Calu3 (cell line): Measurements from ENCODE around the gene ACAP2. TPM values are rescaled to one million over a fixed set of nuclear protein-coding genes. Genes with fewer than 3 reads are reported as not detected.
A peak's percentile ranks its signal among the peaks of the same experiment; 100 is the strongest.

Source experiments
- BruUV-seq: library from RNA; stranded (reverse); fragments of 400-500 nt; replicated peaks from 2 replicates; lab custom pipeline; 2021; lab: Mats Ljungman, UMichigan
- CTCF ChIA-PET: fragments of 300-600 bp; sonication (Branson Sonifier 250); formaldehyde crosslinking; loops from one replicate; lab custom pipeline; 2022; ENCODE audit warnings: antibody characterized with exemption; lab: Charles Lee
- DNase-seq: peaks from one replicate; pipeline ENCODE4 v3.0.0; 2022
- H3K27ac Mint-ChIP-seq: one replicate; pipeline ENCODE4 v1.8.0; 2022; ENCODE audit warnings: mixed read lengths; ENCODE audit not compliant: unreplicated experiment
- H3K27me3 Mint-ChIP-seq: one replicate; pipeline ENCODE4 v1.8.0; 2022; ENCODE audit warnings: mixed read lengths; ENCODE audit not compliant: unreplicated experiment
- H3K36me3 Mint-ChIP-seq: one replicate; pipeline ENCODE4 v1.8.0; 2022; ENCODE audit warnings: mild to moderate bottlenecking, moderate library complexity, mixed read lengths; ENCODE audit not compliant: insufficient read depth, unreplicated experiment
- H3K4me1 Mint-ChIP-seq: one replicate; pipeline ENCODE4 v1.8.0; 2022; ENCODE audit warnings: mild to moderate bottlenecking, low read depth, mixed read lengths; ENCODE audit not compliant: unreplicated experiment
- H3K4me3 Mint-ChIP-seq: one replicate; pipeline ENCODE4 v1.8.0; 2022; ENCODE audit warnings: mild to moderate bottlenecking, low read depth, moderate library complexity, mixed read lengths; ENCODE audit not compliant: unreplicated experiment
- H3K9me3 Mint-ChIP-seq: one replicate; pipeline ENCODE4 v1.8.0; 2022; ENCODE audit warnings: low read depth, mixed read lengths; ENCODE audit not compliant: unreplicated experiment
- intact Hi-C: fragments of 100-400 bp; cut with micrococcal nuclease; formaldehyde crosslinking; loops from one replicate; pipeline ENCODE4 v1.10.0; 2022; ENCODE audit not compliant: unreplicated experiment
- total RNA-seq: library from RNA; stranded (reverse); gene quantifications from 2 replicates; pipeline ENCODE4 v1.2.3, GENCODE V29; 2022
- TF ChIP-seq, protein P1 (sequence below): fragments of 200-600 bp; IDR thresholded peaks from one replicate; pipeline ENCODE4 v1.8.0; 2022; ENCODE audit warnings: antibody characterized with exemption; ENCODE audit not compliant: unreplicated experiment

ACAP2 gene
- total RNA-seq, 1 experiment from 2014 or later, result 74.0 TPM

DNA sequence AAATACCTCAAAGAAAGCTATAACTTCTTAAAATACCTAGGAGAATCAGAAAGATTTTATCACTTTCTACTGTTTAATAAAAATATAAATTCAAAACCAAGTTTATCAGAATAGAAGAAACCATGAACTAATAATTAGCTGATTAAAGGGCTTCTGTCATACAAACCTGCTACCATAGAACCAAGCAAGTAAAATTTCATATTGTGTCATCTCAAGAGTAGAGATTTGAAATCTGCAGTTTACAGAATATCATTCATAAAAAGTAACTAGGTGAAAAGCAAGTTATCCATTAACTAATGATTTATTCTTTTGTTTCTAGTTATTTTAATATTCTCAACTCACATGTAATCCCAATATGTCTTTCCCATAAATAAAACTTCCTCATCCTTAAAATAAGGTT is 135.1 kb downstream of the ACAP2 start:
- Mint-ChIP-seq H3K27ac (peak overlapping the region; percentile 36), H3K36me3 (peaks cover 15% of the 10 kb centered on the region), H3K27me3 (no peaks in the 10 kb centered on the region), H3K4me3 (no peak overlapping the region), H3K9me3 (no peaks in the 10 kb centered on the region), H3K4me1 (peaks cover 13% of the 10 kb centered on the region)
- DNase-seq, result no peak
- intact Hi-C loops, result loop anchor here (5.0 kb wide), 1 partner anchor 80 kb away; no protein-coding TSS in a partner anchor
- TF ChIP-seq, protein P1, sequence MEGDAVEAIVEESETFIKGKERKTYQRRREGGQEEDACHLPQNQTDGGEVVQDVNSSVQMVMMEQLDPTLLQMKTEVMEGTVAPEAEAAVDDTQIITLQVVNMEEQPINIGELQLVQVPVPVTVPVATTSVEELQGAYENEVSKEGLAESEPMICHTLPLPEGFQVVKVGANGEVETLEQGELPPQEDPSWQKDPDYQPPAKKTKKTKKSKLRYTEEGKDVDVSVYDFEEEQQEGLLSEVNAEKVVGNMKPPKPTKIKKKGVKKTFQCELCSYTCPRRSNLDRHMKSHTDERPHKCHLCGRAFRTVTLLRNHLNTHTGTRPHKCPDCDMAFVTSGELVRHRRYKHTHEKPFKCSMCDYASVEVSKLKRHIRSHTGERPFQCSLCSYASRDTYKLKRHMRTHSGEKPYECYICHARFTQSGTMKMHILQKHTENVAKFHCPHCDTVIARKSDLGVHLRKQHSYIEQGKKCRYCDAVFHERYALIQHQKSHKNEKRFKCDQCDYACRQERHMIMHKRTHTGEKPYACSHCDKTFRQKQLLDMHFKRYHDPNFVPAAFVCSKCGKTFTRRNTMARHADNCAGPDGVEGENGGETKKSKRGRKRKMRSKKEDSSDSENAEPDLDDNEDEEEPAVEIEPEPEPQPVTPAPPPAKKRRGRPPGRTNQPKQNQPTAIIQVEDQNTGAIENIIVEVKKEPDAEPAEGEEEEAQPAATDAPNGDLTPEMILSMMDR, result no peak
- CTCF ChIA-PET, result interaction anchor here (0.6 to 1.1 kb wide), 2 partner anchors 36 to 218 kb away, joined by 3 read pairs; partner anchors contain the start of gene XXYLT1
- BruUV-seq, result no TSS peak

DNA sequence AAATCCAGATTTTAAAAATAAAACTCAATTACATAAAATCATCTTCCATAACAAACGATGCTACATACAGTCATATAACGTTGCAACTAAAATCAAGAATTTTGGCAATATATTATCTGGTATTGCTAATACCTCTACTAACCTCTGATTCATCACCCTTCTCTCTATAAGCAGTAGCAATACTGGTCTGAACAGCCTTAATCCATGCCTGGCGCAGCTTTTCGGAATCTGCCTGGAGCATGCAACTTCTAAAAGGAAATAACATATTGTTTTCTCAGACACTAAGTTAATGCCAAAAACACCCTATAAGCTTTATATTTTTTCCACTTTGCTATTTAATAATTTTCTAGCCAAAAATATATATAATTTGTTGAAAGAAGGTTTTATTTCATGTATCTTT is 136.5 kb downstream of the ACAP2 start:
- H3K27me3 Mint-ChIP-seq, result no peaks in the 10 kb centered on the region
- BruUV-seq, result no TSS peak
- CTCF ChIA-PET, result no interaction called here
- no peak overlapping the region for H3K4me3 Mint-ChIP-seq
- H3K9me3 Mint-ChIP-seq, result no peaks in the 10 kb centered on the region
- no peak for DNase-seq
- TF ChIP-seq, protein P1, result no peak
- peaks cover 19% of the 10 kb centered on the region for H3K4me1 Mint-ChIP-seq
- intact Hi-C loops, result loop anchor here (5.0 kb wide), 1 partner anchor 81 kb away; no protein-coding TSS in a partner anchor
- H3K27ac Mint-ChIP-seq, result no peak overlapping the region
- H3K36me3 Mint-ChIP-seq, result peaks cover 15% of the 10 kb centered on the region

DNA sequence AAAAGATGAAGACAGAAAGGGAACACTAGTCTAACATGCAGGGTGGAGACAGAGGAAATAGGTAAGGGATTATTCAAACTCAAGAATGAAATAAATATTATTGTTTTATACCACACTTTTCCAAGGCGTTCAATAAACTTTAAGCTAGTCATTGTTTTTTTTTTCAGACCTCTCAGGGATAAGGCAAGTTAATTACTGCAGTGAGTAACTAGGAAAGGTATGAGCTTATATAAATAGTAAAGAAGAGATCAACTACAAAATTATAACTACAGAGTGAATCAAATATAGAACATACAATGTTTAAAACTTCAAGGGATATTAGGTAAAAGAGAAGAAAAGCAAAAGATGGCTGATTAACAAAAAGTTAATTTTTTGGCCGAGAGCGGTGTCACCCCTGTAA is 140.4 kb downstream of the ACAP2 start:
- Mint-ChIP-seq H3K4me1 (peaks cover 17% of the 10 kb centered on the region), H3K27ac (no peak overlapping the region), H3K36me3 (peaks cover 21% of the 10 kb centered on the region), H3K4me3 (no peak overlapping the region), H3K9me3 (no peaks in the 10 kb centered on the region), H3K27me3 (no peaks in the 10 kb centered on the region)
- BruUV-seq, result no TSS peak
- CTCF ChIA-PET, result interaction anchor here (0.7 to 0.9 kb wide), 2 partner anchors 32 to 174 kb away, joined by 3 read pairs; no protein-coding TSS in a partner anchor
- no peak for DNase-seq
- intact Hi-C loops, result no loop called here
- TF ChIP-seq, protein P1, result no peak

DNA sequence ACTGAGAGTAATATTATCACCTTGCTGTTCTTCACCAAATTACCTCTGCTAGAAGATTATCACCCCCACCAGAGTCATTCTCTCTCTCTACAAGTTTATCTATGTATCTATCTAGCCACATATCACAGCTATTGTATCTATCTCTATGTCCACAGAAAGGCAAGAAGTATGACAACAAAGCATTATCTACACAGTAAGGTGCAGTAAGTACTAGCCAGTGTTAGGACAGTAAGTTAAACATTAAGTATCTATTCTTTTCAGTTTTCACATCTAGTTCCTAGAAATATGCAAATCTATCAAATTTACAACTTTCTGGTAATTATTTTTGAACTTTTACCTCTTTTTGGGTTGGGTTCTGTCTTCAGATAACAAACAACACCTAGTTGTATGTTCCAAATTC is 145.4 kb downstream of the ACAP2 start:
- TF ChIP-seq, protein P1, result no peak
- intact Hi-C loops, result no loop called here
- peaks cover 15% of the 10 kb centered on the region for H3K36me3 Mint-ChIP-seq
- H3K27ac Mint-ChIP-seq, result no peak overlapping the region
- no TSS peak for BruUV-seq
- H3K9me3 Mint-ChIP-seq, result no peaks in the 10 kb centered on the region
- no peaks in the 10 kb centered on the region for H3K27me3 Mint-ChIP-seq
- no peak overlapping the region for H3K4me3 Mint-ChIP-seq
- CTCF ChIA-PET, result no interaction called here
- peaks cover 11% of the 10 kb centered on the region for H3K4me1 Mint-ChIP-seq
- DNase-seq, result no peak
